Transverse colon (tissue), 3 donors: ENCODE results near the gene RCCD1.

Experiments used
- CTCF ChIP-seq, 5 experiments: fragments of 200-600 bp in 3 of 5; fragments of 450-650 bp in 2 of 5; sonication (generic) in 3 of 5; IDR thresholded peaks; 1 replicate in 2 of 5; 2 replicates in 3 of 5; pipeline ENCODE4 v1.5.1; 2016 to 2017; ENCODE audit warnings: antibody characterized with exemption in 5 of 5, inconsistent platforms in 3 of 5, mild to moderate bottlenecking in 2 of 5, moderate library complexity in 1 of 5
- POLR2A ChIP-seq: fragments of 450-650 bp; IDR thresholded peaks from one replicate; pipeline ENCODE4 v1.6.1; 2016; ENCODE audit warnings: antibody characterized with exemption, mild to moderate bottlenecking, moderate library complexity

GRCh38 chr15:90994417-90995311, 40.0 kb downstream of the RCCD1 start, which contains the start of gene PRC1:
- TF ChIP-seq CTCF (IDR thresholded peaks at IDR 0.05) (peak in 1 of 5 experiments; percentile 11), POLR2A (peak; percentile 85)
